GM10266 (cell line): ENCODE measurements around the gene HSCB.

ENCODE experiments used
- DNase-seq: peaks from one replicate; pipeline ENCODE4 v3.0.0; 2012; ENCODE audit errors: extremely low spot score
- CTCF ChIP-seq: IDR thresholded peaks from 2 replicates; pipeline ENCODE4 v1.5.1; 2012; ENCODE audit warnings: mild to moderate bottlenecking, low read depth; ENCODE audit not compliant: control insufficient read depth, insufficient read depth; ENCODE audit errors: missing control alignments

Gene HSCB

GRCh38 chr22:28779833-28780232 is 38.0 kb downstream of the HSCB start:
- DNase-seq: no peak
- no peak for TF ChIP-seq CTCF

GRCh38 chr22:28780296-28780695 is 38.5 kb downstream of the HSCB start:
- TF ChIP-seq CTCF: no peak

GRCh38 chr22:28783786-28784671 is 42.2 kb downstream of the HSCB start:
- no peak for TF ChIP-seq CTCF
- DNase-seq: no peak

More at GRCh38 chr22:28780296-28780695, 38.5 kb downstream of the HSCB start:
- no peak for DNase-seq

- TF ChIP-seq CTCF: no peak
- DNase-seq: no peak
These were observed 46.8 kb downstream of the HSCB start for GRCh38 chr22:28788601-28789000.

- no peak for TF ChIP-seq CTCF
- no peak for DNase-seq
These were observed 49.3 kb downstream of the HSCB start for GRCh38 chr22:28791124-28791523.

- peak; percentile 53 for DNase-seq
- no peak for TF ChIP-seq CTCF
These were observed 50.1 kb downstream of the HSCB start for GRCh38 chr22:28791841-28792490.
